ENCODE measurements around the gene TPI1. TPM values are rescaled to one million over a fixed set of nuclear protein-coding genes. Genes with fewer than 3 reads are reported as not detected.

Gene TPI1
- total and polyA plus RNA-seq, 2 donors (not counting 3 experiments of a cell fraction or from before 2014, with no cell fraction given): 643 to 1,816 TPM

DNA sequence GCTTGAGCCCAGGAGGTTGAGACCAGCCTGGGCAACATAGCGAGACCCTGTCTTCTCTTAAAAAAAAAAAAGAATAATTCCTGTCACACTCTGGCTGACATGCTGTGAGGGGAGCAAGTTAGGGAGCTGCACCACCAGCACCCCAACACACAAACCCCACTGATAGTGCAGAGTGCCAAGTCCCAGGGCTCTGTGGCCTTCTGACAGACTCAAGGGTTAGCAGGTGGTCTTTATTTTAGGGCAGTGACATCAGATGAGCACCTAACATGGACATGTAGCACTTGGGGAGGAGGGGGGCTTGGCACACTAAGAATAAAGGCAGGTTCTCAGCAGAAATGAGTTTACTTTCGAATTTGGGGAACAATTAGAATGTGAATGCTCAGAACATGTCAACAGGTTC lies 8.5 kb upstream of the TPI1 start:
- no peak for FAIRE-seq
- Histone ChIP-seq H3K4me3 (replicated peaks in 1 of 3; ENCODE audit: insufficient read depth in 1 of 3, low read depth in 1 of 3, low read length in 3 of 3) (no peak overlapping the region), H3K27me3 (ENCODE audit: control insufficient read depth in 2 of 2, insufficient read depth in 2 of 2, low read length in 2 of 2) (no peaks in the 10 kb centered on the region), H3K4me2 (ENCODE audit: insufficient read depth, low read length) (no peak overlapping the region), H3K79me2 (ENCODE audit: control insufficient read depth, insufficient read depth, low read length) (peaks cover 12% of the 10 kb centered on the region), H3K4me1 (ENCODE audit: control insufficient read depth, extremely low read depth, insufficient read depth, low read length) (peaks cover 3% of the 10 kb centered on the region), H4K20me1 (replicated peaks; ENCODE audit: control insufficient read depth, extremely low read depth, insufficient read depth, low read length) (no peaks in the 10 kb centered on the region), H3K27ac (ENCODE audit: insufficient read depth, low read depth, low read length) (no peak overlapping the region), H3K9ac (replicated peaks; ENCODE audit: extremely low read depth, insufficient read depth, low read length) (no peak overlapping the region), H3K9me1 (replicated peaks; ENCODE audit: control insufficient read depth, extremely low read depth, insufficient read depth, low read length) (no peaks in the 10 kb centered on the region), H2AFZ (ENCODE audit: low read depth, low read length) (no peak overlapping the region), H3K9me3 (replicated peaks; ENCODE audit: control insufficient read depth, insufficient read depth, low read length) (no peaks in the 10 kb centered on the region), H3K36me3 (ENCODE audit: control insufficient read depth in 2 of 2, extremely low read depth in 1 of 2, insufficient read depth in 2 of 2, low read length in 2 of 2) (peaks cover 16 to 64% of the 10 kb centered on the region in 2 experiments)
- no peak for DNase-seq (ENCODE audit: low read depth, low spot score)
- POLR2A ChIA-PET: no interaction called here
- CTCF ChIA-PET: no interaction called here
- TF ChIP-seq POLR2A (IDR thresholded peaks at IDR 0.05; ENCODE audit: low read depth, low read length) (no peak), GATA2 (IDR thresholded peaks at IDR 0.05; ENCODE audit: insufficient read depth, insufficient read length, low read depth, low read length) (no peak), MYC (IDR thresholded peaks at IDR 0.05; ENCODE audit: low read depth, low read length) (no peak), POLR2AphosphoS5 (IDR thresholded peaks at IDR 0.05; ENCODE audit: insufficient read depth, low read depth, low read length) (no peak), JUN (IDR thresholded peaks at IDR 0.05; ENCODE audit: borderline replicate concordance, insufficient read depth, insufficient read length, low read depth) (no peak), EZH2 (IDR thresholded peaks at IDR 0.05; ENCODE audit: borderline replicate concordance, low read depth, low read length, severe bottlenecking) (no peak), FOS (IDR thresholded peaks at IDR 0.05; ENCODE audit: borderline replicate concordance, insufficient read depth, low read length) (no peak)
- TF ChIP-seq, protein P1, sequence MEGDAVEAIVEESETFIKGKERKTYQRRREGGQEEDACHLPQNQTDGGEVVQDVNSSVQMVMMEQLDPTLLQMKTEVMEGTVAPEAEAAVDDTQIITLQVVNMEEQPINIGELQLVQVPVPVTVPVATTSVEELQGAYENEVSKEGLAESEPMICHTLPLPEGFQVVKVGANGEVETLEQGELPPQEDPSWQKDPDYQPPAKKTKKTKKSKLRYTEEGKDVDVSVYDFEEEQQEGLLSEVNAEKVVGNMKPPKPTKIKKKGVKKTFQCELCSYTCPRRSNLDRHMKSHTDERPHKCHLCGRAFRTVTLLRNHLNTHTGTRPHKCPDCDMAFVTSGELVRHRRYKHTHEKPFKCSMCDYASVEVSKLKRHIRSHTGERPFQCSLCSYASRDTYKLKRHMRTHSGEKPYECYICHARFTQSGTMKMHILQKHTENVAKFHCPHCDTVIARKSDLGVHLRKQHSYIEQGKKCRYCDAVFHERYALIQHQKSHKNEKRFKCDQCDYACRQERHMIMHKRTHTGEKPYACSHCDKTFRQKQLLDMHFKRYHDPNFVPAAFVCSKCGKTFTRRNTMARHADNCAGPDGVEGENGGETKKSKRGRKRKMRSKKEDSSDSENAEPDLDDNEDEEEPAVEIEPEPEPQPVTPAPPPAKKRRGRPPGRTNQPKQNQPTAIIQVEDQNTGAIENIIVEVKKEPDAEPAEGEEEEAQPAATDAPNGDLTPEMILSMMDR (IDR thresholded peaks at IDR 0.05; ENCODE audit: extremely low read depth in 1 of 2, insufficient read depth in 1 of 2, low read depth in 1 of 2, low read length in 2 of 2): no peak
- TF ChIP-seq, protein P2, sequence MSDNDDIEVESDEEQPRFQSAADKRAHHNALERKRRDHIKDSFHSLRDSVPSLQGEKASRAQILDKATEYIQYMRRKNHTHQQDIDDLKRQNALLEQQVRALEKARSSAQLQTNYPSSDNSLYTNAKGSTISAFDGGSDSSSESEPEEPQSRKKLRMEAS (IDR thresholded peaks at IDR 0.05; ENCODE audit: insufficient read depth, insufficient read length): no peak
- no TSS peak for BruUV-seq (replicated peaks)
- dilution Hi-C loops (cut with MboI; ENCODE audit: extremely low pct_ligation_motif_present, low sequenced_read_pairs) (no loop called here), intact Hi-C loops (cut with micrococcal nuclease) (no loop called here)
